SK-N-SH (cell line): ENCODE results near the gene RNF167. TPM values are rescaled to one million over a fixed set of nuclear protein-coding genes. Genes with fewer than 3 reads are reported as not detected.

ENCODE experiments used
- CTCF ChIA-PET: fragments of 300-600, 350-600 bp; formaldehyde crosslinking; extraction: SDS; loops from one replicate; lab custom pipeline; 2021; lab: Yijun Ruan, JAX
- POLR2A ChIA-PET: fragments of 350-600 bp; sonication (Branson Sonifier 250); formaldehyde crosslinking; extraction: SDS; loops from one replicate; lab custom pipeline; 2020; ENCODE audit warnings: antibody characterized with exemption, inconsistent platforms; lab: Yijun Ruan, JAX
- DNase-seq: peaks from one replicate; pipeline ENCODE4 v3.0.0; 2012
- H2AFZ ChIP-seq: fragments of 200-600 bp; sonication (generic); 2 replicates; pipeline ENCODE4 v1.8.1; 2016; ENCODE audit warnings: antibody characterized with exemption, mild to moderate bottlenecking, low read depth
- H3F3A ChIP-seq: fragments of 200-600 bp; sonication (generic); replicated peaks from 2 replicates; pipeline ENCODE3; 2016; ENCODE audit warnings: antibody characterized with exemption, mild to moderate bottlenecking; ENCODE audit not compliant: insufficient read depth
- H3K27ac ChIP-seq, 2 experiments: fragments of 200-500 bp in 1 of 2; fragments of 200-600 bp in 1 of 2; sonication (Bioruptor generic) in 1 of 2; sonication (generic), shearing (Covaris generic) in 1 of 2; 2 replicates each; pipeline versions ENCODE4 v1.5.1 to v1.6.1; 2014 to 2016; ENCODE audit warnings: low read depth in 2 of 2, inconsistent platforms in 1 of 2, low read length in 1 of 2, mild to moderate bottlenecking in 1 of 2, mixed read lengths in 1 of 2
- H3K27me3 ChIP-seq: fragments of 200-600 bp; sonication (generic), shearing (Covaris generic); 2 replicates; pipeline ENCODE4 v1.6.1; 2016; ENCODE audit warnings: mixed run types; ENCODE audit not compliant: insufficient read depth
- H3K36me3 ChIP-seq, 2 experiments: fragments of 200-500 bp in 1 of 2; fragments of 200-600 bp in 1 of 2; sonication (Bioruptor generic) in 1 of 2; sonication (generic) in 1 of 2; replicated peaks in 1 of 2; 2 replicates each; pipeline versions ENCODE3 to v1.5.1; 2014 to 2016; ENCODE audit warnings: low read length in 1 of 2, mild to moderate bottlenecking in 1 of 2; ENCODE audit not compliant: insufficient read depth in 2 of 2, control insufficient read depth in 1 of 2
- H3K4me1 ChIP-seq, 2 experiments: fragments of 200-500 bp in 1 of 2; fragments of 200-600 bp in 1 of 2; sonication (Bioruptor generic) in 1 of 2; sonication (generic), shearing (Covaris generic) in 1 of 2; 2 replicates each; pipeline versions ENCODE4 v1.5.1 to v1.6.1; 2014 to 2016; ENCODE audit warnings: low read depth in 1 of 2, low read length in 1 of 2, mixed run types in 1 of 2; ENCODE audit not compliant: insufficient read depth in 2 of 2, control insufficient read depth in 1 of 2
- H3K4me2 ChIP-seq: fragments of 200-600 bp; sonication (generic), shearing (Covaris generic); 2 replicates; pipeline ENCODE4 v1.6.1; 2017; ENCODE audit warnings: mixed run types
- H3K4me3 ChIP-seq, 2 experiments: fragments of 200-500 bp in 1 of 2; fragments of 200-600 bp in 1 of 2; sonication (Bioruptor generic) in 1 of 2; sonication (generic), shearing (Covaris generic) in 1 of 2; 2 replicates each; pipeline versions ENCODE4 v1.5.1 to v1.8.1; 2014 to 2016; ENCODE audit warnings: low read depth in 2 of 2, inconsistent platforms in 1 of 2, low read length in 1 of 2, mild to moderate bottlenecking in 1 of 2, mixed read lengths in 1 of 2, moderate library complexity in 1 of 2
- H3K79me2 ChIP-seq: fragments of 200-600 bp; sonication (generic); 2 replicates; pipeline ENCODE4 v1.8.1; 2017; ENCODE audit warnings: mild to moderate bottlenecking; ENCODE audit not compliant: insufficient read depth
- H3K9ac ChIP-seq: fragments of 200-600 bp; sonication (generic); 2 replicates; pipeline ENCODE4 v1.6.1; 2017; ENCODE audit warnings: mixed run types
- H3K9me2 ChIP-seq: fragments of 200-600 bp; sonication (generic); 2 replicates; pipeline ENCODE4 v1.6.1; 2017; ENCODE audit warnings: mixed run types
- H3K9me3 ChIP-seq: fragments of 200-600 bp; sonication (generic); 2 replicates; pipeline ENCODE4 v1.6.1; 2017; ENCODE audit warnings: mixed run types, mild to moderate bottlenecking, moderate library complexity
- H4K20me1 ChIP-seq: fragments of 200-600 bp; sonication (generic); 2 replicates; pipeline ENCODE4 v1.6.1; 2017; ENCODE audit warnings: mild to moderate bottlenecking, mixed run types; ENCODE audit not compliant: insufficient read depth
- ELF1 ChIP-seq: IDR thresholded peaks from 2 replicates; pipeline ENCODE4 v1.4.0; 2012
- EZH2phosphoT487 ChIP-seq: fragments of 200-600 bp; sonication (generic); IDR thresholded peaks from 2 replicates; pipeline ENCODE4 v1.6.1; 2017; ENCODE audit warnings: low read depth, mixed run types, mild to moderate bottlenecking, antibody characterized with exemption, moderate library complexity, borderline replicate concordance
- FOXM1 ChIP-seq: IDR thresholded peaks from 2 replicates; pipeline ENCODE4 v1.4.0; 2012; ENCODE audit warnings: low read depth, mild to moderate bottlenecking
- GATA2 ChIP-seq: sonication (generic); formaldehyde crosslinking; IDR thresholded peaks from 2 replicates; pipeline ENCODE4 v1.5.0; 2020; ENCODE audit warnings: mild to moderate bottlenecking, missing genetic modification reagents
- JUND ChIP-seq: IDR thresholded peaks from 2 replicates; pipeline ENCODE4 v1.4.0; 2012
- NFIC ChIP-seq: IDR thresholded peaks from 2 replicates; pipeline ENCODE4 v1.4.0; 2012; ENCODE audit warnings: borderline replicate concordance
- NRF1 ChIP-seq: IDR thresholded peaks from 2 replicates; pipeline ENCODE4 v1.6.1; 2012; ENCODE audit warnings: low read depth, mild to moderate bottlenecking, low read length
- POLR2AphosphoS5 ChIP-seq: IDR thresholded peaks from 2 replicates; pipeline ENCODE4 v1.6.1; 2012; ENCODE audit warnings: low read depth, low read length
- RAD21 ChIP-seq: IDR thresholded peaks from 2 replicates; pipeline ENCODE4 v1.6.1; 2012; ENCODE audit warnings: mild to moderate bottlenecking, low read length
- RCOR1 ChIP-seq: fragments of 150-350 bp; IDR thresholded peaks from 2 replicates; pipeline ENCODE4 v1.6.1; 2017; ENCODE audit warnings: antibody characterized with exemption, low read length
- REST ChIP-seq: IDR thresholded peaks from 2 replicates; pipeline ENCODE4 v1.6.1; 2012; ENCODE audit warnings: mild to moderate bottlenecking, low read depth, low read length, moderate library complexity
- RFX5 ChIP-seq: IDR thresholded peaks from 2 replicates; pipeline ENCODE4 v1.6.1; 2012; ENCODE audit warnings: mild to moderate bottlenecking, improper control_type of control experiment, low read length
- RXRA ChIP-seq: IDR thresholded peaks from 2 replicates; pipeline ENCODE4 v1.4.0; 2012; ENCODE audit warnings: low read depth, mild to moderate bottlenecking, borderline replicate concordance
- SIN3A ChIP-seq: IDR thresholded peaks from 2 replicates; pipeline ENCODE4 v1.6.1; 2012; ENCODE audit warnings: low read depth, mild to moderate bottlenecking, low read length, moderate library complexity, borderline replicate concordance
- TCF12 ChIP-seq: IDR thresholded peaks from 2 replicates; pipeline ENCODE4 v1.4.0; 2012
- TEAD4 ChIP-seq: IDR thresholded peaks from 2 replicates; pipeline ENCODE4 v1.4.0; 2012; ENCODE audit warnings: mild to moderate bottlenecking, borderline replicate concordance; ENCODE audit not compliant: insufficient read depth
- WGBS: methylation state at CpG from one replicate; pipeline ENCODE4 v1.1.6; 2017; ENCODE audit warnings: low lambda C conversion rate; 5-methylcytosine and 5-hydroxymethylcytosine counted together
- polyA plus RNA-seq, 3 experiments: library from polyadenylated mRNA; depleted of rRNA; stranded (reverse); fragments of >200 nt; gene quantifications; 2 replicates each; pipeline ENCODE4 v1.2.3, GENCODE V29; 2012
- TF ChIP-seq, protein P1 (sequence below): IDR thresholded peaks from 2 replicates; pipeline ENCODE4 v1.4.0; 2012; ENCODE audit warnings: low read depth, borderline replicate concordance
- TF ChIP-seq, protein P2 (sequence below): IDR thresholded peaks from 2 replicates; pipeline ENCODE4; 2012

RNF167 gene
- polyA plus RNA-seq, 1 of the 3 experiments (the other 2 are of a cell fraction): 115 TPM

DNA sequence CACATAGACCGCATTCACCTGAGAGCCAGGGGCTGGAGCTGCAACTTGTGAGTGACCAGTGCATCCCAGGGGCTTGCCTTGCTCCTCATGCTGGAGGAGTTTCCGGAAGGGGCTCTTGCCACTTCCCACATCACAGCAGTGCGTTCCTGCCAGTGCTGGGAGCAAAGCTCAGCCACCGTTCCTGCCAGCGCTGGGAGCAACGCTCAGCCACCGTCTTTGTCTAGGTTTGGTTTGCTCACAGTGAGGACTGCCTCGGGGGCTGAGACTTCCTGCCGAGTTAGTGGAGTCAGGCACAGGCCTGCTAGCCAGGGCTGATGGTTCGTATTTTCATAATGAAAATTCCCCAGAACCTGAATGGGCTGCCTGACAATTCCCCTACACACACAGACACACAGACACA, 31.8 kb upstream of the RNF167 start:
- TF ChIP-seq EZH2phosphoT487 (no peak), REST (no peak), NRF1 (no peak), SIN3A (no peak), POLR2AphosphoS5 (no peak), NFIC (no peak), FOXM1 (no peak), RAD21 (no peak), RXRA (no peak), JUND (no peak), TEAD4 (no peak), ELF1 (no peak), TCF12 (no peak), GATA2 (CRISPR knock-in tag) (no peak), RCOR1 (no peak), RFX5 (no peak)
- TF ChIP-seq, protein P1, sequence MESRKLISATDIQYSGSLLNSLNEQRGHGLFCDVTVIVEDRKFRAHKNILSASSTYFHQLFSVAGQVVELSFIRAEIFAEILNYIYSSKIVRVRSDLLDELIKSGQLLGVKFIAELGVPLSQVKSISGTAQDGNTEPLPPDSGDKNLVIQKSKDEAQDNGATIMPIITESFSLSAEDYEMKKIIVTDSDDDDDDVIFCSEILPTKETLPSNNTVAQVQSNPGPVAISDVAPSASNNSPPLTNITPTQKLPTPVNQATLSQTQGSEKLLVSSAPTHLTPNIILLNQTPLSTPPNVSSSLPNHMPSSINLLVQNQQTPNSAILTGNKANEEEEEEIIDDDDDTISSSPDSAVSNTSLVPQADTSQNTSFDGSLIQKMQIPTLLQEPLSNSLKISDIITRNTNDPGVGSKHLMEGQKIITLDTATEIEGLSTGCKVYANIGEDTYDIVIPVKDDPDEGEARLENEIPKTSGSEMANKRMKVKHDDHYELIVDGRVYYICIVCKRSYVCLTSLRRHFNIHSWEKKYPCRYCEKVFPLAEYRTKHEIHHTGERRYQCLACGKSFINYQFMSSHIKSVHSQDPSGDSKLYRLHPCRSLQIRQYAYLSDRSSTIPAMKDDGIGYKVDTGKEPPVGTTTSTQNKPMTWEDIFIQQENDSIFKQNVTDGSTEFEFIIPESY: no peak
- TF ChIP-seq, protein P2, sequence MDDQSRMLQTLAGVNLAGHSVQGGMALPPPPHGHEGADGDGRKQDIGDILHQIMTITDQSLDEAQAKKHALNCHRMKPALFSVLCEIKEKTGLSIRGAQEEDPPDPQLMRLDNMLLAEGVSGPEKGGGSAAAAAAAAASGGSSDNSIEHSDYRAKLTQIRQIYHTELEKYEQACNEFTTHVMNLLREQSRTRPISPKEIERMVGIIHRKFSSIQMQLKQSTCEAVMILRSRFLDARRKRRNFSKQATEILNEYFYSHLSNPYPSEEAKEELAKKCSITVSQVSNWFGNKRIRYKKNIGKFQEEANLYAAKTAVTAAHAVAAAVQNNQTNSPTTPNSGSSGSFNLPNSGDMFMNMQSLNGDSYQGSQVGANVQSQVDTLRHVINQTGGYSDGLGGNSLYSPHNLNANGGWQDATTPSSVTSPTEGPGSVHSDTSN: no peak
- Histone ChIP-seq H4K20me1 (no peaks in the 10 kb centered on the region), H3K79me2 (no peaks in the 10 kb centered on the region), H3K36me3 (no peaks in the 10 kb centered on the region), H3K27me3 (no peaks in the 10 kb centered on the region), H3K9me2 (no peaks in the 10 kb centered on the region), H3K4me3 (no peak overlapping the region), H2AFZ (no peak overlapping the region), H3K9ac (no peak overlapping the region), H3F3A (peaks cover 3% of the 10 kb centered on the region), H3K9me3 (no peaks in the 10 kb centered on the region), H3K4me1 (peaks cover 0 to 13% of the 10 kb centered on the region in 2 experiments; a peak in 1 of 4 replicates), H3K27ac (peak overlapping the region in 1 of 2 experiments; percentile 1; a peak in 1 of 4 replicates), H3K4me2 (no peak overlapping the region)
- DNase-seq: peak; percentile 45
- WGBS: 75% methylated on average over 10 of the region's 10 CpGs
- CTCF ChIA-PET: interaction anchor here (0.6 to 3.0 kb wide), 40 partner anchors 9 to 311 kb away, joined by 3 to 35 read pairs (median 5); partner anchors contain the start of genes C17orf107, CAMTA2, ENO3 and PLD2
- POLR2A ChIA-PET: interaction anchor here (1.0 to 1.7 kb wide), 5 partner anchors 11 to 62 kb away, joined by 3 to 18 read pairs (median 5); partner anchors contain the start of genes RNF167, SLC25A11 and SPAG7
